Measurements from ENCODE around the gene DCTN4. TPM values are rescaled to one million over a fixed set of nuclear protein-coding genes. Genes with fewer than 3 reads are reported as not detected.

DCTN4 gene
- total RNA-seq, 1 donor: 73.9 TPM

Other genes with a start within 250 kb of the DCTN4 start
- 3.9 and 4.6 TPM in 2 replicates for gene SYNPO, start 118.4 kb downstream of the DCTN4 start, total RNA-seq (ENCODE audit: low replicate concordance)
- 0.16 and 0.72 TPM in 2 replicates for gene MYOZ3, start 97.8 kb downstream of the DCTN4 start, total RNA-seq (ENCODE audit: low replicate concordance)
- gene RBM22, start 58.0 kb downstream of the DCTN4 start, total RNA-seq (ENCODE audit: low replicate concordance): 35.7 and 60.4 TPM in 2 replicates
- gene SMIM3, start 19.7 kb upstream of the DCTN4 start, total RNA-seq (ENCODE audit: low replicate concordance): 15.0 and 61.8 TPM in 2 replicates
- 0.09 TPM in 1 of 2 replicates, not detected in the other for gene IRGM, start 87.5 kb upstream of the DCTN4 start, total RNA-seq (ENCODE audit: low replicate concordance)
- gene ZNF300, start 146.0 kb upstream of the DCTN4 start, total RNA-seq (ENCODE audit: low replicate concordance): 7.5 and 8.1 TPM in 2 replicates

All from fibroblast of the aortic adventitia (primary cell).